ENCODE measurements around the gene BCAS3.
"Not testable (repeated sequence)": the region's sequence is repeated elsewhere in the genome, so short reads cannot be mapped to it uniquely, and the experiment has no call there.

The BCAS3 gene

DNA sequence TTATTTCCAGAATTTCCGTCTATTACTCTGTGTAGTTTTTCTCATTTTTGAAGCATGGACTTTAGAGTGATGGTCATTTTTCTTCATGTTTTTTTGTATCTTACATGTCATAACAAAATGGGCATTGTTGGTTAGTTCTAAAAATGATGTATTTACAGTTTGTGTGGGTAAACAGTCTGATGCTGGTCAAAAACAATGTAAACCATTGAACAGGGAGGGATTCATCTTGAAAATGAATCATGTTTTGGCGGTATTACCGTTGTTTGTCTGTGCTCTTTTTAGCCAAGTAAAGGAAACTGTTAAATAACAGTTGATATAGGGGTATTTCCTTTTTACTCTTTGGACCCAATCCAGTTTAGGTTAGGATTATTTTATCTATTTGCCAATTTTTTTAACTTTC lies 315.8 kb downstream of the BCAS3 start:
- in situ Hi-C loops (cut with HindIII; ENCODE audit: low pct_ligation_motif_present, low sequenced_read_pairs), result no loop called here
- H3K4me3 ChIP-seq (ENCODE audit: low read depth, low read length), result no peak overlapping the region
- H3K27ac ChIP-seq, result no peak overlapping the region
- TF ChIP-seq, protein P1, sequence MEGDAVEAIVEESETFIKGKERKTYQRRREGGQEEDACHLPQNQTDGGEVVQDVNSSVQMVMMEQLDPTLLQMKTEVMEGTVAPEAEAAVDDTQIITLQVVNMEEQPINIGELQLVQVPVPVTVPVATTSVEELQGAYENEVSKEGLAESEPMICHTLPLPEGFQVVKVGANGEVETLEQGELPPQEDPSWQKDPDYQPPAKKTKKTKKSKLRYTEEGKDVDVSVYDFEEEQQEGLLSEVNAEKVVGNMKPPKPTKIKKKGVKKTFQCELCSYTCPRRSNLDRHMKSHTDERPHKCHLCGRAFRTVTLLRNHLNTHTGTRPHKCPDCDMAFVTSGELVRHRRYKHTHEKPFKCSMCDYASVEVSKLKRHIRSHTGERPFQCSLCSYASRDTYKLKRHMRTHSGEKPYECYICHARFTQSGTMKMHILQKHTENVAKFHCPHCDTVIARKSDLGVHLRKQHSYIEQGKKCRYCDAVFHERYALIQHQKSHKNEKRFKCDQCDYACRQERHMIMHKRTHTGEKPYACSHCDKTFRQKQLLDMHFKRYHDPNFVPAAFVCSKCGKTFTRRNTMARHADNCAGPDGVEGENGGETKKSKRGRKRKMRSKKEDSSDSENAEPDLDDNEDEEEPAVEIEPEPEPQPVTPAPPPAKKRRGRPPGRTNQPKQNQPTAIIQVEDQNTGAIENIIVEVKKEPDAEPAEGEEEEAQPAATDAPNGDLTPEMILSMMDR (IDR thresholded peaks at IDR 0.05; ENCODE audit: low read depth, low read length, missing control alignments), result no peak
- no peaks in the 10 kb centered on the region for H3K36me3 ChIP-seq (replicated peaks)
- H3K27me3 ChIP-seq (replicated peaks), result no peaks in the 10 kb centered on the region
- no peak for DNase-seq

DNA sequence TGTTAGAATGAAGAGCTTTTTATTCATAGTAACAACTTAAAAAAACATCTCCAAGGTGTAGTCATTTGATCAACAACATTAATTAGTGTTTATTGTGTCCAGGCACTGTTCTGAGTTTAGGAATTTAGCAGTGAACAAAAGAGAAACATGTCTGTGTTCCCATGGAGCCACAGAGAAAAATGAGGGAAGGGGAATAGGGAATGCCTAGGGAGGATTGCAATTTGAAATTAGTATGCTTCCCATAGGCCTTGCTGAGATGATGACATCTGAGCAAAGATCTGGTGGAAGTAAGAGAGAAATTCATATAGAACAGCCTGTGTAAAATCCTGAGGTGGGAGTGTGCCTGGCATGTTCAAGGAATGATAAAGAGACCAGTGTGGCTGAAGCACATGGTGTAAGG lies 318.0 kb downstream of the BCAS3 start:
- in situ Hi-C loops (cut with HindIII; ENCODE audit: low pct_ligation_motif_present, low sequenced_read_pairs), result no loop called here
- no peak overlapping the region for H3K27ac ChIP-seq
- TF ChIP-seq, protein P1 (IDR thresholded peaks at IDR 0.05; ENCODE audit: low read depth, low read length, missing control alignments), result no peak
- H3K36me3 ChIP-seq (replicated peaks), result no peaks in the 10 kb centered on the region
- no peak for DNase-seq
- H3K4me3 ChIP-seq (ENCODE audit: low read depth, low read length), result no peak overlapping the region
- H3K27me3 ChIP-seq (replicated peaks), result no peaks in the 10 kb centered on the region

DNA sequence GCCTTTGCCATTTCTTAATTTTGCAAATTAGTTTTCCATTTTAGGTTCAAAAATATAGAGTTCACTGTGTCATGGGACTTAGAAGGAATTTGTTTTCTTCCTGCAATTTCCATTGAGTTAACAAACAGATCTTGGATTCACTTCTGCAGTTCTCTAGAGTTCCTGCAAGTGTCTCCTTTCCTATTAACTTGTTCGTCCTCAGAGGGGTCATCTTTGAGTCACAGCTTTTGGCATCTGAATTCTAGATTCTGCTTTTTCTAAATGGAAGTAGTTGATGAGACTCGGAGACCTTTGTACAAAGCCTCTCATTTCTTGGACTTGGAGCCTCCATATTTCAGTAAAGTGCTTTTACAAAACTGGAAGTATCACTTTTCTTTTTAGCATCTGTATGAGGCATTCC lies 323.3 kb downstream of the BCAS3 start:
- DNase-seq, result peak; percentile 44
- in situ Hi-C loops (cut with HindIII; ENCODE audit: low pct_ligation_motif_present, low sequenced_read_pairs), result no loop called here
- TF ChIP-seq, protein P1 (IDR thresholded peaks at IDR 0.05; ENCODE audit: low read depth, low read length, missing control alignments), result peak; percentile 62
- H3K27ac ChIP-seq, result no peak overlapping the region
- no peaks in the 10 kb centered on the region for H3K27me3 ChIP-seq (replicated peaks)
- no peaks in the 10 kb centered on the region for H3K36me3 ChIP-seq (replicated peaks)
- no peak overlapping the region for H3K4me3 ChIP-seq (ENCODE audit: low read depth, low read length)

DNA sequence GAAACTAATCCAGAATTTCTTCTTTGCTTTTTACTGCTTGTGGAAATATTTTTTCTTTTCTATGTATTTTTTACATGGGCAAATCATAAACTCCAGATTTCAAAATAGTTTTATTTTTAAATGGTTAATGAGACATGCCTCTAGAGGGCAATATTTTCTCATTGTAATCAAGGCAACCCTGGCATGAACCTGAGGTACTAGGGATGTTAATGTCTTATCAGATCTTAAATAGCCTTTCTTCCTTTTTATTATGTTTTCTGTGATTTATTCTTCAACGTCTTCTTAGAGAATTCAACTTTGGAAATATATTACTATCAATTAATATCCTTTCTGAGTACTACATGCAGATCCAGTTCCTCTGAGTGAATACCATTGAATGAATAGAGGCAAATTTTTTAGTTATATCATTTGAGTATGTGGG lies 324.7 kb downstream of the BCAS3 start:
- Histone ChIP-seq H3K27me3 (replicated peaks) (no peaks in the 10 kb centered on the region), H3K4me3 (ENCODE audit: low read depth, low read length) (no peak overlapping the region), H3K36me3 (replicated peaks) (no peaks in the 10 kb centered on the region), H3K27ac (no peak overlapping the region)
- TF ChIP-seq, protein P1 (IDR thresholded peaks at IDR 0.05; ENCODE audit: low read depth, low read length, missing control alignments), result peak; percentile 32
- in situ Hi-C loops (cut with HindIII; ENCODE audit: low pct_ligation_motif_present, low sequenced_read_pairs), result no loop called here
- DNase-seq, result peak; percentile 24

DNA sequence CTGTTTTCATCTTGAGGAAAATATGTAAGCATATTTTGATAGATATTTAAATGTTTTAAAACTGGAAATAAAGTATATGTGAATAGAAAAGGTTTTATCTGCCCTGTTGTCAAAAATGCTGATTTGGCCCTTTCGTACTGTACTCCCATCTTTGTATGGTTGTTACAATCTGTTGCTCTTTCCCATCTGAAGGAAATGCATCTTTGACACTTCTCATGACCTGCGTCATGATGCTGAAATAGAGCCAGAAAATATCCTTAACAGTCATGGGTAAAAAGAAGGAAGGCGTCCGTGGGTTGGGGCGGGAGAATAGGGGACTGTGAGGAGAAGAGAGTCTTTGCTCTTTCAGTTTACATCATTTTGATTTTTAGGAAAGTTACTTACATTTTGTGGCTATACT lies 327.7 kb downstream of the BCAS3 start:
- Histone ChIP-seq H3K27ac (no peak overlapping the region), H3K27me3 (replicated peaks) (no peaks in the 10 kb centered on the region), H3K4me3 (ENCODE audit: low read depth, low read length) (no peak overlapping the region), H3K36me3 (replicated peaks) (no peaks in the 10 kb centered on the region)
- peak; percentile 15 for DNase-seq
- in situ Hi-C loops (cut with HindIII; ENCODE audit: low pct_ligation_motif_present, low sequenced_read_pairs), result no loop called here
- TF ChIP-seq, protein P1 (IDR thresholded peaks at IDR 0.05; ENCODE audit: low read depth, low read length, missing control alignments), result no peak

DNA sequence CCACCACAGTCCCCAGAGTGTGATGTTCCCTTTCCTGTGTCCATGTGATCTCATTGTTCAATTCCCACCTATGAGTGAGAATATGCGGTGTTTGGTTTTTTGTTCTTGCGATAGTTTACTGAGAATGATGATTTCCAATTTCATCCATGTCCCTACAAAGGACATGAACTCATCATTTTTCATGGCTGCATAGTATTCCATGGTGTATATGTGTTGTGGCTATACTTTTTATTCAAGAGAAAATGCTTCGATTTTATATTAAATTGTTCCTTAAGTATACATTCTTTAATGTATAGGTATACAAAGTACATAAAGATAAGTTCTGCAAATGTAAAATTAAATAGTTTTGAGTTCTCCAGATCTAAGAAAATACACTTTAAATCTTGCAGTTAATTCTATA lies 328.3 kb downstream of the BCAS3 start:
- DNase-seq; H3K4me3 ChIP-seq (ENCODE audit: low read depth, low read length); in situ Hi-C loops (cut with HindIII; ENCODE audit: low pct_ligation_motif_present, low sequenced_read_pairs); H3K36me3 ChIP-seq (replicated peaks); H3K27me3 ChIP-seq (replicated peaks); H3K27ac ChIP-seq: not testable (repeated sequence)

Data from brain microvascular endothelial cell (primary cell).